ENCODE data around the gene LITAF. TPM values are rescaled to one million over a fixed set of nuclear protein-coding genes. Genes with fewer than 3 reads are reported as not detected.
"Not testable (repeated sequence)": the region's sequence is repeated elsewhere in the genome, so short reads cannot be mapped to it uniquely, and the experiment has no call there.

The LITAF gene
- polyA plus RNA-seq, 3 donors = 21.6 to 181 (median 148) TPM

DNA sequence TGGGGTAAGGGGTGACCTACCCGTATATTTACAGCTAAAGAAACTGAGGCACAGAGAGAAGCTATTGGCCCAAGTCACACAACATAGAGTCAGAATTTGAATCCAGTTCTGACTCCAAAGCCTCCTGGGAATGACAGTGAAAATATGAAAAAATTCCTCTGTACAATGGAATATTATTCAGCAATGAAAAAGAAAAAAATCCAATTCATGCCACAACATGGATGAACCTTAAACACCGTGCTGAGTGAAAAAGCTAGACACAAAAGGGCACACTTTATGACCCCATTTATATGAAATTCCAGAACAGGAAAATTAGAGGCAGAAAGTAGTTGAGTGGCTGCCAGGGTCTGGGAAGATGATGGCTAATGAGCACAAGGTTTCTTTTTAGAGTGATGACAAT, 75.4 kb downstream of the LITAF start:
- no peak overlapping the region for H3K27ac ChIP-seq (ENCODE audit: low read depth, low read length)
- 89 to 93% (median 89%) methylated on average over 2 of the region's 2 CpGs for WGBS, 3 donors

GRCh38 chr16:11510178-11510973, 76.3 kb downstream of the LITAF start:
- H3K27ac ChIP-seq (ENCODE audit: low read depth, low read length) = no peak overlapping the region
- WGBS, 3 donors = 67 to 78% (median 78%) methylated on average over 12 of the region's 12 CpGs

DNA sequence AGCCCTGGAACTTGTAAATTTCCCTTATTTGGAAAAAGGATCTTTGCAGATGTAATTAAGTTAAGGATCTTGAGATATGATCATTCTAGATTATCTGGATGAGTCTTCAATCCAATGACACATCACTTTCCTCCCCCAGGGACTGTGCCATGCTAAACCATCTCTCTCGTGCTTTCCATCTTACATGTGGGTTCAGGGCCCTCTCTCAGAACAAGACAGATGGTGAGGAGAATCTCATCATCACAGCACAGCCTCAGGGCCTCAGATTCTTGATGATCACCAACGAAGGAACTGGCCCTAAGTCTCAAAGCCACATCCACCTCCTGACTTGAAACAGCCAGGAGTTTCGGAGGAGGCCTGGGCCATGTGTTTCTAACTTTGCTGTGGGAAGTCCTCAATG, 78.7 kb downstream of the LITAF start:
- H3K27ac ChIP-seq (ENCODE audit: low read depth, low read length) = no peak overlapping the region
- 86 to 87% (median 87%) methylated on average over 3 of the region's 3 CpGs for WGBS, 3 donors

DNA sequence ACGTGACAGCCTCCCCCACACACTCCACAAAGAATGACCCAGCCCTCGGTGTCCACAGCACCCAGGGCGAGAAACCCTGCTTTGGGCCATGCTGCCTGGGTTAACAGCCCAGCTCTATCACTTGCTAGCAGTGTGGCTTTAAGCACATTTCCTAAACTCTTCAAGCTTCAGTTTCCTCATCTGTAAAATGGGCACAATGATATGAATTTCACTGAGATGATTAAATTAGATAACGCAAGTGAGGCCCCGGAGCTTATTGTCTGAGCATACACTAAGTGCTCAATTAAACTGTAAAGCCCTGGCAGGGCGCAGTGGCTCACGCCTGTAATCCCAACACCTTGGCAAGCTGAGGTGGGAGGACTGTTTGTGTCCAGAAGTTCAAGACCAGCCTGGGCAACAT, 79.4 kb downstream of the LITAF start:
- WGBS, 3 donors = 89 to 96% (median 95%) methylated on average over 7 of the region's 7 CpGs
- H3K27ac ChIP-seq (ENCODE audit: low read depth, low read length) = no peak overlapping the region

- no peak overlapping the region for H3K27ac ChIP-seq (ENCODE audit: low read depth, low read length)
- WGBS, 3 donors = 47 to 74% (median 57%) methylated on average over 12 of the region's 12 CpGs
These were observed 79.9 kb downstream of the LITAF start for GRCh38 chr16:11506741-11507305.

GRCh38 chr16:11504261-11504660, 82.5 kb downstream of the LITAF start:
- 81 to 90% (median 82%) methylated on average over 13 of the region's 13 CpGs for WGBS, 3 donors
- not testable (repeated sequence) for H3K27ac ChIP-seq (ENCODE audit: low read depth, low read length)

GRCh38 chr16:11503566-11503965, 83.2 kb downstream of the LITAF start:
- 51 to 74% (median 62%) methylated on average over 10 of the region's 10 CpGs for WGBS, 3 donors

DNA sequence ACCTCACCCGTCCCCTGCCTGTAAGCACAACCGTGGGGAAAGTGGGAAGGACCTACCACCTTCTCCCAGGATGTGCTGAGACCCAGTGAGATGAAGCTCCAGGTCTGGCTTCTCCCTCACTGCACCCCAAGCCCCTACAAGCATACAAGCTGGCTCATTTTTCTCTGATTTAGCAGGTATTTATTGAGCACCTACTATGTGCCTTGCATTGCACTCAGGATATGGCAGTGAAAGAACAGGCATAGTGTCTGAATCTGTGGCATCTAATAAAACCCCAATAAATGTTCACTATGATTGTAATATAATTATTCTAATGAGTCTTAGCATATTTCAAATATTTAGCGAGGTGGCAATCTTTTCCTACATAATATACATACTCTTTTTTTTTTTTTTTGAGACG, 84.5 kb downstream of the LITAF start:
- WGBS, 3 donors = 60 to 75% (median 72%) methylated on average over 4 of the region's 4 CpGs
- no peak overlapping the region for H3K27ac ChIP-seq (ENCODE audit: low read depth, low read length)

More at GRCh38 chr16:11503566-11503965, 83.2 kb downstream of the LITAF start:
- no peak overlapping the region for H3K27ac ChIP-seq (ENCODE audit: low read depth, low read length)

DNA sequence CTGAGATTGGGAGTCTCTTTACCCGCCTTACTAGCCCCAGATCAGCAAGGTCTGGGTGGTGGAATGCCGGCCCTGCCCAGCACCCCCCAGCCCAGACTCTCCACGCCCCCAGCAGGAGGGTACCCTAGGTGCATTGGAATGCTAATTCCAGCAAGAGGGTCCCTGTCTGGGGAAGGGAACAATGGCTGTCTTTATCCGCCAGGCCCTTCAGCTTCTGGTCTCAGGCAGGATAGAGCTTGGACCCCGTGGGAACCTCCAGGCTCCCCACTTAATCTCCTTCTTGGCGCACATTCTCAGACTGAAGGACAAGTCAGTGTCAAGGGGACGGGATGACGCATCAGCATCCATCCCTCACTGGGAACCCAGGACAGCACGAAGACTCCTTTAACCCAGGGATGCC, 85.1 kb downstream of the LITAF start:
- WGBS, 3 donors = 53 to 68% (median 67%) methylated on average over 9 of the region's 9 CpGs
- H3K27ac ChIP-seq (ENCODE audit: low read depth, low read length) = no peak overlapping the region

DNA sequence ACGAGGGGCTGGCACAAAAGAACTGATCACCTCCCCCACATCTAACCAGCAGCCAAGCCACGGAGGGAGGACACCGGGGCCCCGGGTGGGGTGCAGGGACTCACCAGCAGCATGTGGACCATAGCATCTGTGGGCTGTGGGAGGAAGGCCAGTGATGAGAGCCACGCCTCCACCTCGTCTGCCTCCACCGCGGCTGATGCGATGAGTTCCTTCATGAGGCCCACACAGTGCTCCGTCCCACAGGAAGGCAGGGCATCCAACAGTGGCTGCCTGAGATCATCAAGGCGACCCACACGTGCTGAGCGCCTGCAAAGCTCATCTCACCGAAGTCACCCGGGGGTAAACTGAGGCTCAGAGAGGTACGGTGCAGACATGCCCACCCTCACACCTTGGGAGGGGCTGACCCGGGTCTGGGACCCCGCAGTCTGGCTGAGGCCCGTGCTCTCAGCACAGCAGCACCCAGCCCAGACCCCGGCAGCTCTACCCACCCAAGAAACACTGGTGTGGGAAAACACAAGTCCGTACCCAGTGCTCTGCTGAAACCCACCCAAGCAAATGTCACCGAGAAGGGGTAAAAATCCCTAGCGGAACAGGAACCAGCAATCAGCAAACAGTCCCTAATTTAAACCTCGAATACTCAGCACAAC, 85.9 kb downstream of the LITAF start:
- WGBS, 3 donors = 65 to 73% (median 71%) methylated on average over 24 of the region's 24 CpGs

GRCh38 chr16:11499295-11500089, 87.2 kb downstream of the LITAF start:
- 76 to 80% (median 79%) methylated on average over 6 to 7 of the region's 7 CpGs for WGBS, 3 donors
- no peak overlapping the region for H3K27ac ChIP-seq (ENCODE audit: low read depth, low read length)

More for the DNA sequence above, 85.9 kb downstream of the LITAF start:
- H3K27ac ChIP-seq (ENCODE audit: low read depth, low read length) = no peak overlapping the region

DNA sequence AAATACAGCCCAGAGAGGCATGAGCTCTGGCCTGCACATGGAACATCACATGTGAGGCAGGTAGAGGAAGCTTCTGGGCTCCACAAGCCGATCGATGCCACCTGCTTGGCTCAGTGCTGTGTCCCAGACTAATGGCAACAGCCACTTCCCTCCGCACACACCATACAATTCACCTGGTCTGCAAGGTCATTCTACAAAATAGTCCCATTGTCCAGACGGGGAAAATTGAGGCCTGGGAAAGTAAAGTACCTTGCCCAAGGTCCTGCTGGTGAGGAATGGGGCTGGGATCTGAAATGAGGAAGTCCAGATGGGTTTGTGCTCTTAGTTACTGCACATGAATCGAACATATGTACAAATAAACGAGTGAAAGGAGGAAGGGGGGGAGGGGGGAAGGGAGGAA, 88.0 kb downstream of the LITAF start:
- H3K27ac ChIP-seq (ENCODE audit: low read depth, low read length) = no peak overlapping the region
- WGBS, 3 donors = 53 to 64% (median 59%) methylated on average over 6 of the region's 6 CpGs

DNA sequence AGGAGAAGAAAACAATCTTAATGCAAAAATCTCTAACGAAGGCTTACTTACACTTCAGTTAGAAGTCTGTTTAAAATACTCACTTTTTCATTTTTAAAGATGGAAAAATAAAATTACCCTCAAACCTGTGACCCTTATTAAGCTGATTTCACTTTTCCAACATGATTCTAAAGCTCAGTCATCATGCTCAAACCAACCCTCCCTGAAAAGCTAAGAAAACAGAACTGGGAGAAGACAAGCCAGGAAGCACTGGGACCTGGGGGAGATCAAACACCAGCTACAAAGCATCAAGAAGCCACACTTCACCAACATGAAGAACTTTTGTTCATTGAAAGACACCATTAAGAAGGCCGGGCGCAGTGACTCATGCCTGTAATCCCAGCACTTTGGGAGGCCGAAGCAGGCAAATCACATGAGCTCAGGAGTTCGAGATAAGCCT, 88.8 kb downstream of the LITAF start:
- WGBS, 3 donors = 53 to 75% (median 66%) methylated on average over 5 of the region's 5 CpGs
- no peak overlapping the region for H3K27ac ChIP-seq (ENCODE audit: low read depth, low read length)

Other genes starting within 250 kb of the LITAF start
- gene RMI2, start 241.5 kb downstream of the LITAF start, polyA plus RNA-seq = under 1 TPM; 0.67 to 0.87 (median 0.67) TPM
- 10 to 100 TPM in 2 of 3 donors, 1 to 10 TPM in 1; 8.6 to 39.9 (median 33.2) TPM for gene SNN, start 81.5 kb upstream of the LITAF start, polyA plus RNA-seq
- gene TXNDC11, start 155.9 kb upstream of the LITAF start, polyA plus RNA-seq = 10 to 100 TPM; 29.7 to 47.3 (median 35.5) TPM
- gene ZC3H7A, start 210.3 kb upstream of the LITAF start, polyA plus RNA-seq = 10 to 100 TPM; 20.9 to 37.1 (median 23.4) TPM

Measured in adipose tissue (tissue), 3 donors.